Hippocampal formation (tissue), 2 donors: ENCODE results near the gene SSX2B.
"Not testable (repeated sequence)": the region's sequence is repeated elsewhere in the genome, so short reads cannot be mapped to it uniquely, and the experiment has no call there.

Experiments used
- DNase-seq, 2 donors: peaks; one replicate each; lab custom pipeline; 2025; lab: John Stamatoyannopoulos, UW

SSX2B gene, protein sequence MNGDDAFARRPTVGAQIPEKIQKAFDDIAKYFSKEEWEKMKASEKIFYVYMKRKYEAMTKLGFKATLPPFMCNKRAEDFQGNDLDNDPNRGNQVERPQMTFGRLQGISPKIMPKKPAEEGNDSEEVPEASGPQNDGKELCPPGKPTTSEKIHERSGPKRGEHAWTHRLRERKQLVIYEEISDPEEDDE

DNA sequence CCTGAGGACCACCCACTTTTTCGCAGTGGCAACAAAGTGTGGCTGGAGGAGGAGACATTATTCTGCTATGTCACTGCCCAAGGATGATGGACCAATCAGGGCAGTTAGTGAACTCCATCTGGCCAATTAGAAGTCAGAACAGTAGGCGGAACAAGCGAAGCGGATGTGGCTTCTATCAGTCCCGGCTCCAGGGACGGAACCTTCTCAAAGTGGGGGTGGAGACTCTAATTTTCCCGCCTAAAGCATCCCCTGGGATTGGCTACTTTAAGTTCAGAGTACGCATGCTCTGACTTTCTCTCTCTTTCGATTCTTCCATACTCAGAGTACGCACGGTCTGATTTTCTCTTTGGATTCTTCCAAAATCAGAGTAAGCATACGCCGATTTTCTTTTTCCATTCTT, at the start of gene SSX2B:
Gene SSX2B, plus strand, starts transcription at position 301 of the 400 bp plus-strand sequence. CDS start 1,429 bp downstream, outside the sequence.
- not testable (repeated sequence) for DNase-seq

DNA sequence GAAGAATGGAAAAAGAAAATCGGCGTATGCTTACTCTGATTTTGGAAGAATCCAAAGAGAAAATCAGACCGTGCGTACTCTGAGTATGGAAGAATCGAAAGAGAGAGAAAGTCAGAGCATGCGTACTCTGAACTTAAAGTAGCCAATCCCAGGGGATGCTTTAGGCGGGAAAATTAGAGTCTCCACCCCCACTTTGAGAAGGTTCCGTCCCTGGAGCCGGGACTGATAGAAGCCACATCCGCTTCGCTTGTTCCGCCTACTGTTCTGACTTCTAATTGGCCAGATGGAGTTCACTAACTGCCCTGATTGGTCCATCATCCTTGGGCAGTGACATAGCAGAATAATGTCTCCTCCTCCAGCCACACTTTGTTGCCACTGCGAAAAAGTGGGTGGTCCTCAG, 44.0 kb upstream of the SSX2B start, which contains the start of gene SSX2:
Gene SSX2, minus strand, starts transcription at position 101 of the 400 bp plus-strand sequence. CDS start 1,429 bp downstream, outside the sequence.
- DNase-seq = not testable (repeated sequence)

DNA sequence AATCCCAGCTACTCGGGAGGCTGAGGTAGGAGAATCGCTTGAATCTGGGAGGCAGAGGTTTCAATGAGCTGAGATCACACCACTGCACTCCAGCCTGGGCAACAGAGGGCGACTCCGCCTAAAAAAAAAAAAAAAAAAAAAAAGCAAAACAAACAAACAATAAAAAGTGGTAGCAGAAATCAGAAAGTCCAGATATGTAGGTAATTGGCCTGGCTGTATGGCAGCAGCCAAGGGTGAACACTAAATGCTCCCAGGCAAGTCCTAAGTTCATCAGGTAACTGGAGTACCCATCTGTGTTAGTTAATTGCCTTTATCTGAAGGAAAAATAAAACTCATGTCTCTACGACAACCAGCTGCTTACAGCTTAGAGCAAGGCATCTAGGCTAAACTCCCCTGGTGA, 14.9 kb downstream of the SSX2B start:
- not testable (repeated sequence) for DNase-seq

DNA sequence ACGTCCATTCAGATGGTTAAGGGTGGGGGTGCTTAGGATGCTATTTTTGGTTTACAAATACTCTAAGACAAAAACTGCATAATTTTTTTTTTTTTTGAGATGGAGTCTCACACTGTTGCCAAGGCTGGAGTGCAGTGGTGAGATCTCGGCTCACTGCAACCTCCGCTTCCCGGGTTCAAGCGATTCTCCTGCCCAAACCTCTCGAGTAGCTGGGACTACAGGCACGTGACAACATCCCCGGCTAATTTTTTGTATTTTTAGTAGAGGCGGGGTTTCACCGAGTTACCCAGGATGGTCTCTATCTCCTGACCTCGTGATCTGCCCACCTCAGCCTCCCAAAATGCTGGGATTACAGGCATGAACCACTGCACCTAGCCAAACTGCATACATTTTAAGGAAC, 22.5 kb downstream of the SSX2B start:
- DNase-seq = not testable (repeated sequence)

DNA sequence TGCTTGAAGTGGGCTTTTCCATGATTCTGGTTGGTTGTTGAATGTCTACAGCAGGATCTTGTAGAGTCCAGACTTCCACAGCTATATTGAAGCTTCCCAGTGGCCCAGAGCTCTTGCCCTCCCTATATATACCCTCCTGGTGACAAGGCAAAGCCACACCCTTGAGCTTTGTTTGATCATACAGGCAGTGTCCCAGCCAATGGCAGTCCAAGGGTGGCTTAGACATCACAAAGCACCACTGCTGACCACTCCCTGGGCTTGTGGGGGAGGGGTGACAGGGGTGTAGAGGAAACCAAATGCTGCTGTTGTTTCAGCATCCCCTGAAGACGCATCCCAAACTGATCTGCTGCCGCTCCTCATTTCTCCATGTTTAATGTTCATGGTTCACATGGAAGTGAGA, 46.3 kb downstream of the SSX2B start, which contains the start of gene SPANXN5:
Gene SPANXN5, minus strand, starts transcription at position 101 of the 400 bp plus-strand sequence. Its CDS starts 79 bp downstream, at position 22.
- not testable (repeated sequence) for DNase-seq

DNA sequence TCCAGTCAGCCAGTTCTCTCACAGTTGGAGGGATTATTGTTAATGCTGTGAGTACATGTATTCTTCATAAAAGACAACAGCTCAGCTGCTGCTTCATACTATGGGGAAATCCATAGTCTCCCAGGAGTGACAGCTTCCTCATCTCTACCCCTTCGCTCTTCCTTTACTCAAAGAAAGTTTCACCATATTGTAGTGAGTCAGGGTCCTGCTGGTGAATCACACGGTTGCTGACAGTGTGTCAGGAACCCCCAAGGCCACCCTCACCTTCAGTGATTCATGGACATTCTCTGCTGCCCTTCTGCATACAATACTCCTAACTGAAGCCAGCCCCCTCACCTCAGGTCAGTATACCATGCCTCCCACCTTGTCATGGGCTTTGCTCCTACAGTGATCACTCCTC, 53.8 kb downstream of the SSX2B start:
- DNase-seq = not testable (repeated sequence)
